Suprapubic skin (tissue), 4 donors: ENCODE data around the gene RAB33B. TPM values are rescaled to one million over a fixed set of nuclear protein-coding genes. Genes with fewer than 3 reads are reported as not detected.

Experiments used
- DNase-seq, 2 donors: peaks; one replicate each; pipeline ENCODE4 v3.0.0-alpha.2; 2019; ENCODE audit warnings: low spot score in 2 of 2
- H3K27ac ChIP-seq: fragments of 200-600 bp; sonication (generic); one replicate; pipeline ENCODE4 v1.5.1; 2019
- H3K27me3 ChIP-seq: fragments of 200-600 bp; sonication (generic); one replicate; pipeline ENCODE4 v1.5.1; 2019
- H3K36me3 ChIP-seq: fragments of 200-600 bp; sonication (generic); one replicate; pipeline ENCODE4 v1.5.1; 2019
- H3K4me1 ChIP-seq: fragments of 200-600 bp; sonication (generic); one replicate; pipeline ENCODE4 v1.5.1; 2019
- H3K4me3 ChIP-seq: fragments of 200-600 bp; sonication (generic); one replicate; pipeline ENCODE4 v1.5.1; 2019; ENCODE audit warnings: mild to moderate bottlenecking
- H3K9me3 ChIP-seq: fragments of 200-600 bp; sonication (generic); one replicate; pipeline ENCODE4 v1.5.1; 2019
- EP300 ChIP-seq: sonication (generic); formaldehyde crosslinking; IDR thresholded peaks from one replicate; pipeline ENCODE4 v1.6.1; 2017; ENCODE audit warnings: antibody characterized with exemption
- POLR2A ChIP-seq, 2 donors: fragments of 450-650 bp; IDR thresholded peaks; one replicate each; pipeline ENCODE4 v1.6.1; 2017; ENCODE audit warnings: antibody characterized with exemption in 2 of 2, mild to moderate bottlenecking in 2 of 2, moderate library complexity in 2 of 2
- POLR2AphosphoS5 ChIP-seq, 3 donors: sonication (generic); formaldehyde crosslinking; IDR thresholded peaks; one replicate each; pipeline ENCODE4 v1.6.1; 2017; ENCODE audit warnings: antibody characterized with exemption in 3 of 3
- WGBS: methylation state at CpG from one replicate; pipeline ENCODE4 v1.1.5; 2018; 5-methylcytosine and 5-hydroxymethylcytosine counted together
- total RNA-seq, 4 donors: library from RNA; depleted of rRNA; stranded (reverse); fragments of >200 nt; gene quantifications; one replicate each; pipeline ENCODE4 v1.1.0, GENCODE V29; 2016
- TF ChIP-seq, protein P1 (sequence below), 2 donors: fragments of 200-600 bp in 1 of 2; fragments of 450-650 bp in 1 of 2; sonication (generic) in 1 of 2; IDR thresholded peaks; one replicate each; pipeline ENCODE4 v1.5.1; 2016 to 2019; ENCODE audit warnings: antibody characterized with exemption in 2 of 2, mild to moderate bottlenecking in 1 of 2, moderate library complexity in 1 of 2

The RAB33B gene
- total RNA-seq, 4 donors from 2014 or later = 8.1 to 10.8 (median 9.2) TPM

DNA sequence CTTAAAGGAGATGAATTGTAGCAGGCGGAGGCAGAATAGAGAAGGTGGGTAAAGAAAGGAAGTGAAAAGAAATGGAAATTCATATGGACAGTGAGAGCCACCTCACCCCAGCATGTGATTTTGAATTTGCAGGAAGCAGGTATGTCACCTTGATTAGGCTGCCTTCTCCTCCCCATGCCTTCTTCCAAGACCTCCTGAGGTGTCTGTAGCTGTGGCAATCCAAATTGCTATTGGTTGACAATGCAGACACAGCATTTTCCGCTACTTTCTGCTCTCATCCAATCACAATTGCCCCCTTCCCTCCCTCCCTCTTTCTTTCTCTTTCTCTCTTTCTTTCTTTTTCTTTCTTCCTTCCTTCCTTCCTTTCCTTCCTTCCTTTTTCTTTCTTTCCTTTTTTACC is 38.5 kb downstream of the RAB33B start:
- Histone ChIP-seq H3K4me1 (no peaks in the 10 kb centered on the region), H3K4me3 (no peak overlapping the region), H3K27me3 (no peaks in the 10 kb centered on the region), H3K9me3 (no peaks in the 10 kb centered on the region), H3K27ac (no peak overlapping the region), H3K36me3 (no peaks in the 10 kb centered on the region)
- 92% methylated on average over 2 of the region's 2 CpGs for WGBS
- DNase-seq = no peak
- TF ChIP-seq POLR2A (IDR thresholded peaks at IDR 0.05) (no peak), EP300 (no peak), POLR2AphosphoS5 (IDR thresholded peaks at IDR 0.05) (no peak)
- TF ChIP-seq, protein P1, sequence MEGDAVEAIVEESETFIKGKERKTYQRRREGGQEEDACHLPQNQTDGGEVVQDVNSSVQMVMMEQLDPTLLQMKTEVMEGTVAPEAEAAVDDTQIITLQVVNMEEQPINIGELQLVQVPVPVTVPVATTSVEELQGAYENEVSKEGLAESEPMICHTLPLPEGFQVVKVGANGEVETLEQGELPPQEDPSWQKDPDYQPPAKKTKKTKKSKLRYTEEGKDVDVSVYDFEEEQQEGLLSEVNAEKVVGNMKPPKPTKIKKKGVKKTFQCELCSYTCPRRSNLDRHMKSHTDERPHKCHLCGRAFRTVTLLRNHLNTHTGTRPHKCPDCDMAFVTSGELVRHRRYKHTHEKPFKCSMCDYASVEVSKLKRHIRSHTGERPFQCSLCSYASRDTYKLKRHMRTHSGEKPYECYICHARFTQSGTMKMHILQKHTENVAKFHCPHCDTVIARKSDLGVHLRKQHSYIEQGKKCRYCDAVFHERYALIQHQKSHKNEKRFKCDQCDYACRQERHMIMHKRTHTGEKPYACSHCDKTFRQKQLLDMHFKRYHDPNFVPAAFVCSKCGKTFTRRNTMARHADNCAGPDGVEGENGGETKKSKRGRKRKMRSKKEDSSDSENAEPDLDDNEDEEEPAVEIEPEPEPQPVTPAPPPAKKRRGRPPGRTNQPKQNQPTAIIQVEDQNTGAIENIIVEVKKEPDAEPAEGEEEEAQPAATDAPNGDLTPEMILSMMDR (IDR thresholded peaks at IDR 0.05) = no peak

DNA sequence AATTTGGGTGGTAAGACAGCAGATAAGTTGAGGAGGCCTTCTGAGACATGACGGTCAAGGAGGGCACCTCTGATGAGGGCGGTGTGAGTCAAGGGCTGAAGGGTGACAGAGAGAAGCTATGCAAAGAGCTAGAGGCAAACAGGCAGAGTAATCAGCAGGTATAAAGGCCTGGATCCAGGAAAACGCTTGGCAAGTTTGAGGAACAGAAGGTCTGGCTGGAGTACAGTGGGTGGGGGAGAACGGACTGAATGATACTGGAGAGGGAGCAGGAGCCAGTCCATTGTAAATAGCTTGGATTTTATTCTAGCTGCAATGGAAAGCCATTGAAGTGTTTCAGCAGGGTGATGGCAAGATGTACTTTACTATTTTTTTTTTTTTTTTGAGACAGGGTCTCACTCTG is 39.3 kb downstream of the RAB33B start:
- no peaks in the 10 kb centered on the region for H3K27me3 ChIP-seq
- 71% methylated on average over 4 of the region's 4 CpGs for WGBS
- no peak for DNase-seq
- H3K27ac ChIP-seq = no peak overlapping the region
- H3K4me3 ChIP-seq = no peak overlapping the region
- no peaks in the 10 kb centered on the region for H3K36me3 ChIP-seq
- no peaks in the 10 kb centered on the region for H3K9me3 ChIP-seq
- no peaks in the 10 kb centered on the region for H3K4me1 ChIP-seq
- TF ChIP-seq POLR2A (IDR thresholded peaks at IDR 0.05) (no peak), POLR2AphosphoS5 (IDR thresholded peaks at IDR 0.05) (no peak)
- TF ChIP-seq, protein P1 (IDR thresholded peaks at IDR 0.05) = no peak

DNA sequence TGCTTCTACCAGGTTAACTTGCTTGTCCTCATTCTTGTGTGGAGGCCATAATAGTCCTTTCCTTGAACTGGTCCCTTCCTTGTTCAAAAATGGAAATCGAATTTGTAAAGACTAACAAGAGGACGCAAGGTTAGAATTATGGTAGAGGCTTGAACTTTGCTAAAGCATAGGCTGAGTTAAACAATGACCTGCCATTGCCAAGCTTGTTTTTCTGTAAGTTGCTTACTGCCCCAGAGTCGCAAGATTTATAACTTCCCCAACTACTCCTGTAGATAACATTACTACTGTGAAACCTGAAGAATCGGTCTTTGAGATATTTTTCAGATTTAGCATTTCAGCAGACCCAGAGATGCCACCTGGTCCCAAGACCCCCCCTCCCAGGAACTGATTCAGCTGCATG is 45.3 kb downstream of the RAB33B start:
- no peak for DNase-seq
- Histone ChIP-seq H3K4me3 (no peak overlapping the region), H3K36me3 (no peaks in the 10 kb centered on the region), H3K27me3 (no peaks in the 10 kb centered on the region), H3K9me3 (no peaks in the 10 kb centered on the region), H3K27ac (no peak overlapping the region), H3K4me1 (peaks cover 4% of the 10 kb centered on the region)
- WGBS = 75% methylated on average over 4 of the region's 4 CpGs
- TF ChIP-seq POLR2A (IDR thresholded peaks at IDR 0.05) (no peak), POLR2AphosphoS5 (IDR thresholded peaks at IDR 0.05) (no peak), EP300 (no peak)
- TF ChIP-seq, protein P1 (IDR thresholded peaks at IDR 0.05) = no peak

DNA sequence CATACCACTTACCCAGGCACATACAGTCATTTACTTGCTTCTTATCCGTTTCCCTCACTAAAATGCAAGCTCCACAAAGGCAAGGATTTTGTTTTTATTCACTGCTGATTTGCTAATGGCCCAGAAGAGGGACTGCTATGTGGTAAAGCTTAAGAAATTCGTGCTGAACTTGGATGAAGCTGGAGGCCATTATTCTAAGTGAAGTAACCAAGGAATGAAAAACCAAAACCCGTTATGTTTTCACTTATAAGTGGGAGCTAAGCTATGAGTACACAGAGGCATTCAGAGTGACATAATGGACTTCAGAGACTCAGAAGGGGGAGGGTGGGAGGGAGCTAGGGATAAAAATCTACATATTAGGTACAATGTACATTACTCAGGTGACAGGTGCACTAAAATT is 47.2 kb downstream of the RAB33B start:
- Histone ChIP-seq H3K36me3 (no peaks in the 10 kb centered on the region), H3K27me3 (no peaks in the 10 kb centered on the region), H3K4me1 (peaks cover 4% of the 10 kb centered on the region), H3K27ac (no peak overlapping the region), H3K4me3 (no peak overlapping the region), H3K9me3 (no peaks in the 10 kb centered on the region)
- WGBS = 48% methylated on average over 3 of the region's 3 CpGs
- DNase-seq = no peak
- no peak for TF ChIP-seq POLR2AphosphoS5 (IDR thresholded peaks at IDR 0.05)
- TF ChIP-seq, protein P1 (IDR thresholded peaks at IDR 0.05) = no peak
- no peak for TF ChIP-seq EP300
- no peak for TF ChIP-seq POLR2A (IDR thresholded peaks at IDR 0.05)

DNA sequence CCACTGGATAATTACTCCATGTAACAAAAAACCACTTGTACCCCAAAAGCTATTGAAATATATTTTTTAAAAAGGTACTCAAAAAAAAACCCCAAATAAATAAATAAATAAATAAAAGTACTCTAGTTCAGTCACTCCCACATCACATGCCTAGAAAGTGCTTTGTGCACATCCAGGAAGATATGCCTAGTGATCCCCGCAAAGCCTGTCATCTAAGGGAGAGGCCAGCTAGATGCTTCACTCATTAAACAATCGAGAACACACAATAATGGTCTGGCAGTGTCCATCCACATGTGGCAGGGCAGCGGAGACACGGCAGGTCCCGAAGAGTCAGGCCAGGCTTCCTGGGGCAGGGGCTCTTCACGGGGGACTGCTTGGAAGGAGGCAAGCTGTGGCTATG is 47.6 kb downstream of the RAB33B start:
- no peaks in the 10 kb centered on the region for H3K27me3 ChIP-seq
- no peaks in the 10 kb centered on the region for H3K9me3 ChIP-seq
- 70% methylated on average over 6 of the region's 6 CpGs for WGBS
- peaks cover 4% of the 10 kb centered on the region for H3K4me1 ChIP-seq
- H3K4me3 ChIP-seq = no peak overlapping the region
- TF ChIP-seq POLR2A (IDR thresholded peaks at IDR 0.05) = no peak
- no peak for TF ChIP-seq POLR2AphosphoS5 (IDR thresholded peaks at IDR 0.05)
- no peak for TF ChIP-seq EP300
- TF ChIP-seq, protein P1 (IDR thresholded peaks at IDR 0.05) = no peak
- peaks cover under 1% of the 10 kb centered on the region for H3K36me3 ChIP-seq
- no peak overlapping the region for H3K27ac ChIP-seq
- no peak for DNase-seq
